22Rv1 (cell line): ENCODE results near the gene MACF1.

Source experiments
- ZFX ChIP-seq: fragments of 450-650 bp; IDR thresholded peaks from 2 replicates; pipeline ENCODE4 v1.6.1; 2017; ENCODE audit warnings: antibody characterized with exemption, borderline replicate concordance
- TF ChIP-seq, protein P1 (sequence below): fragments of 450-650 bp; IDR thresholded peaks from 2 replicates; pipeline ENCODE4 v1.5.1; 2017; ENCODE audit warnings: mild to moderate bottlenecking

GRCh38 chr1:39411526-39412478, 207.3 kb downstream of the MACF1 start:
- TF ChIP-seq, protein P1, sequence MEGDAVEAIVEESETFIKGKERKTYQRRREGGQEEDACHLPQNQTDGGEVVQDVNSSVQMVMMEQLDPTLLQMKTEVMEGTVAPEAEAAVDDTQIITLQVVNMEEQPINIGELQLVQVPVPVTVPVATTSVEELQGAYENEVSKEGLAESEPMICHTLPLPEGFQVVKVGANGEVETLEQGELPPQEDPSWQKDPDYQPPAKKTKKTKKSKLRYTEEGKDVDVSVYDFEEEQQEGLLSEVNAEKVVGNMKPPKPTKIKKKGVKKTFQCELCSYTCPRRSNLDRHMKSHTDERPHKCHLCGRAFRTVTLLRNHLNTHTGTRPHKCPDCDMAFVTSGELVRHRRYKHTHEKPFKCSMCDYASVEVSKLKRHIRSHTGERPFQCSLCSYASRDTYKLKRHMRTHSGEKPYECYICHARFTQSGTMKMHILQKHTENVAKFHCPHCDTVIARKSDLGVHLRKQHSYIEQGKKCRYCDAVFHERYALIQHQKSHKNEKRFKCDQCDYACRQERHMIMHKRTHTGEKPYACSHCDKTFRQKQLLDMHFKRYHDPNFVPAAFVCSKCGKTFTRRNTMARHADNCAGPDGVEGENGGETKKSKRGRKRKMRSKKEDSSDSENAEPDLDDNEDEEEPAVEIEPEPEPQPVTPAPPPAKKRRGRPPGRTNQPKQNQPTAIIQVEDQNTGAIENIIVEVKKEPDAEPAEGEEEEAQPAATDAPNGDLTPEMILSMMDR, result no peak
- TF ChIP-seq ZFX, result no peak
